Transverse colon (tissue), 4 donors: ENCODE measurements around the gene GATB. TPM values are rescaled to one million over a fixed set of nuclear protein-coding genes. Genes with fewer than 3 reads are reported as not detected.

Source experiments
- DNase-seq: peaks from one replicate; pipeline ENCODE4 v3.0.0-alpha.2; 2019
- H3K27ac ChIP-seq, 4 donors: fragments of 200-600 bp; sonication (generic); 2 replicates each; pipeline ENCODE4 v1.5.1; 2016 to 2018; ENCODE audit warnings: inconsistent platforms in 4 of 4
- H3K27me3 ChIP-seq: fragments of 200-600 bp; sonication (generic); 2 replicates; pipeline ENCODE4 v1.5.1; 2017; ENCODE audit warnings: inconsistent platforms
- H3K36me3 ChIP-seq, 4 donors: fragments of 200-600 bp; sonication (generic); 2 replicates each; pipeline ENCODE4 v1.5.1; 2017 to 2019; ENCODE audit warnings: inconsistent platforms in 4 of 4
- H3K4me1 ChIP-seq, 4 donors: fragments of 200-600 bp; sonication (generic); 2 replicates each; pipeline ENCODE4 v1.5.1; 2017 to 2020; ENCODE audit warnings: inconsistent platforms in 4 of 4
- H3K4me3 ChIP-seq, 4 donors: fragments of 200-600 bp; sonication (generic); 1 replicate in 1 of 4; 2 replicates in 3 of 4; pipeline versions ENCODE4 v1.5.1 to v1.6.1; 2017 to 2019; ENCODE audit warnings: inconsistent platforms in 4 of 4
- H3K9me3 ChIP-seq, 2 donors: fragments of 200-600 bp; sonication (generic); 2 replicates each; pipeline ENCODE4 v1.5.1; 2017 to 2019; ENCODE audit warnings: inconsistent platforms in 2 of 2
- CTCF ChIP-seq, 5 experiments: fragments of 200-600 bp in 3 of 5; fragments of 450-650 bp in 2 of 5; sonication (generic) in 3 of 5; IDR thresholded peaks; 1 replicate in 2 of 5; 2 replicates in 3 of 5; pipeline ENCODE4 v1.5.1; 2016 to 2017; ENCODE audit warnings: antibody characterized with exemption in 5 of 5, inconsistent platforms in 3 of 5, mild to moderate bottlenecking in 2 of 5, moderate library complexity in 1 of 5
- EP300 ChIP-seq: sonication (generic); formaldehyde crosslinking; IDR thresholded peaks from one replicate; pipeline ENCODE4 v1.6.1; 2017; ENCODE audit warnings: antibody characterized with exemption, low read depth
- POLR2A ChIP-seq: fragments of 450-650 bp; IDR thresholded peaks from one replicate; pipeline ENCODE4 v1.6.1; 2016; ENCODE audit warnings: antibody characterized with exemption, mild to moderate bottlenecking, moderate library complexity
- POLR2AphosphoS5 ChIP-seq, 3 donors: sonication (generic); formaldehyde crosslinking; IDR thresholded peaks; one replicate each; pipeline ENCODE4 v1.6.1; 2016; ENCODE audit warnings: antibody characterized with exemption in 3 of 3
- WGBS, 2 donors: methylation state at CpG; one replicate each; pipeline ENCODE4 v1.1.5; 2018; ENCODE audit warnings: low coverage in 1 of 2; 5-methylcytosine and 5-hydroxymethylcytosine counted together
- in situ Hi-C, 4 donors: fragments of 200-750 bp; cut with MboI; loops; one replicate each; pipeline versions ENCODE4 v1.15.0 to v1.15.1; 2017; ENCODE audit warnings: low sequenced_read_pairs in 3 of 4, low pct_ligation_motif_present in 1 of 4, low pct_unique_long_range_greater_than_20kb in 1 of 4
- intact Hi-C: fragments of 100-400 bp; cut with DNase I; formaldehyde crosslinking; loops from one replicate; pipeline ENCODE4 v1.15.1; 2023; ENCODE audit warnings: low total_unique reads
- total RNA-seq, 4 donors: library from RNA; depleted of rRNA; stranded (reverse); fragments of >200 nt; gene quantifications; one replicate each; pipeline ENCODE4 v1.1.0, GENCODE V29; 2016

The GATB gene
- total RNA-seq, 4 donors from 2014 or later: 22.5 to 111 (median 27.3) TPM

- H3K9me3 ChIP-seq: no peaks in the 10 kb centered on the region
- WGBS, 2 donors: 85 to 100% methylated on average over 4 of the region's 4 CpGs
- no peaks in the 10 kb centered on the region for H3K27me3 ChIP-seq
- no peak overlapping the region for H3K27ac ChIP-seq
- H3K4me3 ChIP-seq: no peak overlapping the region
- in situ Hi-C loops (no loop called here), intact Hi-C loops (no loop called here)
- TF ChIP-seq EP300: no peak
- TF ChIP-seq CTCF (IDR thresholded peaks at IDR 0.05): no peak
- TF ChIP-seq POLR2A: no peak
- DNase-seq: no peak
- H3K36me3 ChIP-seq: no peaks in the 10 kb centered on the region
- no peaks in the 10 kb centered on the region for H3K4me1 ChIP-seq
Observed at GRCh38 chr4:151643564-151643963, 117.2 kb downstream of the GATB start.

- H3K36me3 ChIP-seq: no peaks in the 10 kb centered on the region
- intact Hi-C loops (no loop called here), in situ Hi-C loops (no loop called here)
- H3K27ac ChIP-seq: no peak overlapping the region
- no peaks in the 10 kb centered on the region for H3K4me1 ChIP-seq
- H3K27me3 ChIP-seq: no peaks in the 10 kb centered on the region
- TF ChIP-seq POLR2AphosphoS5 (IDR thresholded peaks at IDR 0.05): no peak
- no peak for TF ChIP-seq POLR2A
- no peak for TF ChIP-seq CTCF (IDR thresholded peaks at IDR 0.05)
- no peak for TF ChIP-seq EP300
- H3K9me3 ChIP-seq: no peaks in the 10 kb centered on the region
- no peak overlapping the region for H3K4me3 ChIP-seq
- WGBS, 2 donors: 78 to 91% methylated on average over 2 of the region's 2 CpGs
- no peak for DNase-seq
Observed at GRCh38 chr4:151641983-151642382, 118.8 kb downstream of the GATB start.

GRCh38 chr4:151641167-151641566, 119.6 kb downstream of the GATB start:
- TF ChIP-seq POLR2A (no peak), CTCF (IDR thresholded peaks at IDR 0.05) (no peak), POLR2AphosphoS5 (IDR thresholded peaks at IDR 0.05) (no peak), EP300 (no peak)
- intact Hi-C loops: no loop called here
- in situ Hi-C loops: no loop called here
- Histone ChIP-seq H3K9me3 (no peaks in the 10 kb centered on the region), H3K4me1 (no peaks in the 10 kb centered on the region), H3K4me3 (no peak overlapping the region), H3K36me3 (no peaks in the 10 kb centered on the region), H3K27ac (no peak overlapping the region), H3K27me3 (no peaks in the 10 kb centered on the region)
- 88 to 95% methylated on average over 2 of the region's 2 CpGs for WGBS, 2 donors
- no peak for DNase-seq

- in situ Hi-C loops: no loop called here
- H3K9me3 ChIP-seq: no peaks in the 10 kb centered on the region
- WGBS, 2 donors: 70 to 82% methylated on average over 1 of the region's 1 CpG
Observed at GRCh38 chr4:151640381-151640780, 120.4 kb downstream of the GATB start.

More at GRCh38 chr4:151640381-151640780, 120.4 kb downstream of the GATB start:
- Histone ChIP-seq H3K4me1 (no peaks in the 10 kb centered on the region), H3K27me3 (no peaks in the 10 kb centered on the region), H3K27ac (no peak overlapping the region), H3K36me3 (no peaks in the 10 kb centered on the region), H3K4me3 (no peak overlapping the region)
- no peak for DNase-seq
- intact Hi-C loops: no loop called here
- TF ChIP-seq CTCF (IDR thresholded peaks at IDR 0.05) (no peak), EP300 (no peak), POLR2AphosphoS5 (IDR thresholded peaks at IDR 0.05) (no peak), POLR2A (no peak)
